C4-2B (cell line): ENCODE data around the gene AKAP5.

Experiments used
- H3K27ac ChIP-seq: fragments of 450-650 bp; 2 replicates; pipeline ENCODE4 v1.5.1; 2017
- ZFX ChIP-seq: fragments of 450-650 bp; IDR thresholded peaks from 2 replicates; pipeline ENCODE4 v1.6.1; 2017
- TF ChIP-seq, protein P1 (sequence below): fragments of 450-650 bp; conservative IDR thresholded peaks from 2 replicates; pipeline ENCODE4 v1.5.1; 2017; ENCODE audit warnings: mild to moderate bottlenecking

Gene AKAP5

GRCh38 chr14:64518229-64518628 is 52.9 kb downstream of the AKAP5 start:
- no peak overlapping the region for H3K27ac ChIP-seq
- TF ChIP-seq, protein P1, sequence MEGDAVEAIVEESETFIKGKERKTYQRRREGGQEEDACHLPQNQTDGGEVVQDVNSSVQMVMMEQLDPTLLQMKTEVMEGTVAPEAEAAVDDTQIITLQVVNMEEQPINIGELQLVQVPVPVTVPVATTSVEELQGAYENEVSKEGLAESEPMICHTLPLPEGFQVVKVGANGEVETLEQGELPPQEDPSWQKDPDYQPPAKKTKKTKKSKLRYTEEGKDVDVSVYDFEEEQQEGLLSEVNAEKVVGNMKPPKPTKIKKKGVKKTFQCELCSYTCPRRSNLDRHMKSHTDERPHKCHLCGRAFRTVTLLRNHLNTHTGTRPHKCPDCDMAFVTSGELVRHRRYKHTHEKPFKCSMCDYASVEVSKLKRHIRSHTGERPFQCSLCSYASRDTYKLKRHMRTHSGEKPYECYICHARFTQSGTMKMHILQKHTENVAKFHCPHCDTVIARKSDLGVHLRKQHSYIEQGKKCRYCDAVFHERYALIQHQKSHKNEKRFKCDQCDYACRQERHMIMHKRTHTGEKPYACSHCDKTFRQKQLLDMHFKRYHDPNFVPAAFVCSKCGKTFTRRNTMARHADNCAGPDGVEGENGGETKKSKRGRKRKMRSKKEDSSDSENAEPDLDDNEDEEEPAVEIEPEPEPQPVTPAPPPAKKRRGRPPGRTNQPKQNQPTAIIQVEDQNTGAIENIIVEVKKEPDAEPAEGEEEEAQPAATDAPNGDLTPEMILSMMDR: no peak
- no peak for TF ChIP-seq ZFX

DNA sequence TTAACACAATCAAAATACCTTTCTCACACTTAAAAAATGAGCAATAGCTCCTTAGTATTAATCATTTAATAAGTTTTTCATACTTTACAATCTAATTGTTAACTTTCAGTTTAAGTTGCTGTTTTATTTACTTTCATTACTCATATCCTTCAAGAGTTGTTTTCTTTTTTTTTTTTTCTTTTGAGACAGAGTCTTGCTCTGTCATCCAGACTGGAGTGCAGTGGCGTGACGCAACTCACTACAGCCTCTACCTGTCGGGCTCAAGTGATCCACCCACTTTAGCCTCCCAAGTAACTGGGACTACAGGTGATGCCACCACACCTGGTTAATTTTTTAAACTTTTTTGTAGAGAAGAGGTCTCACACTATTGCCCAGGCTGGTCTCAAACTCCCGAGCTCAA is 55.4 kb downstream of the AKAP5 start:
- H3K27ac ChIP-seq: no peak overlapping the region; the same call in 1 of the 2 replicates
- no peak for TF ChIP-seq ZFX
- TF ChIP-seq, protein P1: no peak

DNA sequence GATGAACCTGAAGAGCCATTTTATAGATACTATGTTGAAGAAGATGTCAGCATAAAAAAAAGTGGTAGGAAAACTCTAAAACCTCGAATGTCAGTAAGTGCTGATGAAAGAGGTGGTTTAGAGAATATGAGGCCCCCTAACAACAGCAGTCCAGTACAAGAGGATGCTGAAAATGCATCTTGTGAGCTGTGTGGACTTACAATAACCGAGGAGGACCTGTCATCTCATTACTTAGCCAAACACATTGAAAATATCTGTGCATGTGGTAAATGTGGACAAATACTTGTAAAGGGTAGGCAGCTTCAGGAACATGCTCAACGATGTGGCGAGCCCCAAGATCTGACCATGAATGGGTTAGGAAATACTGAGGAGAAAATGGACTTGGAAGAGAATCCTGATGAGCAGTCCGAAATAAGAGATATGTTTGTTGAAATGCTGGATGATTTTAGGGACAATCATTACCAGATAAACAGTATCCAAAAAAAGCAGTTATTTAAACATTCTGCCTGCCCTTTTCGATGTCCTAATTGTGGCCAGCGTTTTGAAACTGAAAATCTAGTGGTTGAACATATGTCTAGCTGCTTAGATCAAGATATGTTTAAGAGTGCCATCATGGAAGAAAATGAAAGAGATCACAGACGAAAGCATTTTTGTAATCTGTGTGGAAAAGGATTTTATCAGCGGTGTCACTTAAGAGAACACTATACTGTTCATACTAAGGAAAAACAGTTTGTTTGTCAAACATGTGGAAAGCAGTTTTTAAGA is 57.5 kb downstream of the AKAP5 start:
- TF ChIP-seq, protein P1: no peak
- no peak overlapping the region for H3K27ac ChIP-seq
